Stimulated activated naive B cell treated with anti-CD40 and anti-IgM and Interleukin-4, amounts not matched to agents 10 μg/mL and 1 μg/mL and 100 μg/mL, for 72 hours (primary cell): ENCODE results near the gene KHDC1L.
"Not testable (repeated sequence)": the region's sequence is repeated elsewhere in the genome, so short reads cannot be mapped to it uniquely, and the experiment has no call there.

ENCODE experiments used
- ATAC-seq, 2 donors: fragments of 150-1000 bp; cut with Tn5 transposase; replicated peaks; 2 replicates each; pipeline ENCODE4 v1.10.0; 2021; ENCODE audit warnings: moderate library complexity in 1 of 2
- DNase-seq: peaks from one replicate; pipeline ENCODE4 v3.0.0; 2021
- H3K27ac Mint-ChIP-seq: one replicate; pipeline ENCODE4 v1.8.0; 2022; ENCODE audit warnings: mild to moderate bottlenecking, mixed read lengths
- H3K27me3 Mint-ChIP-seq, 2 donors: one replicate each; pipeline ENCODE4 v1.8.0; 2022; ENCODE audit warnings: mixed read lengths in 2 of 2
- H3K36me3 Mint-ChIP-seq, 2 donors: one replicate each; pipeline ENCODE4 v1.8.0; 2022; ENCODE audit warnings: mixed read lengths in 2 of 2, mild to moderate bottlenecking in 1 of 2
- H3K4me1 Mint-ChIP-seq, 2 donors: one replicate each; pipeline ENCODE4 v1.8.0; 2022; ENCODE audit warnings: mixed read lengths in 2 of 2, mild to moderate bottlenecking in 1 of 2
- H3K4me3 Mint-ChIP-seq, 2 donors: one replicate each; pipeline ENCODE4 v1.8.0; 2022; ENCODE audit warnings: mild to moderate bottlenecking in 2 of 2, mixed read lengths in 2 of 2, moderate library complexity in 1 of 2
- H3K9me3 Mint-ChIP-seq, 2 donors: one replicate each; pipeline ENCODE4 v1.8.0; 2022; ENCODE audit warnings: mixed read lengths in 2 of 2, mild to moderate bottlenecking in 1 of 2

KHDC1L gene

DNA sequence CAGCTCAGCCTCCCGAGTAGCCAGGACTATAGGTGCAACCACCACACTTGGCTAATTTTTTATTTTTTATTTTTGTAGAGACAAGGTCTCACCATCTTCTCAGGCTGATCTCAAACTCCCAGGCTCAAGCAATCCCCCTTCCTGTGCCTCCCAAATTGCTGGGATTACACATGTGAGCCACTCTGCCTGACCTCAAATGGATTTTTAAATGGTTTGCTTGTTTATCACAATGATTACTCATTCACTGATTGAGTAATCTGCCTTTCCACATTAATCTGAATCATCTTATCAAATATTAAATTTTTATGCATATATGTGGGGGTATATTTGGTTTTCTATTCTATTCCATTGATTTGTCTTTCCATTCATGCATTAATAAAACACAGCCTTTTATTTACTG is 9.4 kb upstream of the KHDC1L start:
- H3K27me3 Mint-ChIP-seq, result no peaks in the 10 kb centered on the region
- no peaks in the 10 kb centered on the region for H3K9me3 Mint-ChIP-seq
- H3K4me1 Mint-ChIP-seq, result peaks cover 3 to 4% of the 10 kb centered on the region in 2 donors
- H3K36me3 Mint-ChIP-seq, result no peaks in the 10 kb centered on the region
- no peak overlapping the region for H3K27ac Mint-ChIP-seq
- no peak overlapping the region for H3K4me3 Mint-ChIP-seq
- ATAC-seq (no peak), DNase-seq (no peak)

DNA sequence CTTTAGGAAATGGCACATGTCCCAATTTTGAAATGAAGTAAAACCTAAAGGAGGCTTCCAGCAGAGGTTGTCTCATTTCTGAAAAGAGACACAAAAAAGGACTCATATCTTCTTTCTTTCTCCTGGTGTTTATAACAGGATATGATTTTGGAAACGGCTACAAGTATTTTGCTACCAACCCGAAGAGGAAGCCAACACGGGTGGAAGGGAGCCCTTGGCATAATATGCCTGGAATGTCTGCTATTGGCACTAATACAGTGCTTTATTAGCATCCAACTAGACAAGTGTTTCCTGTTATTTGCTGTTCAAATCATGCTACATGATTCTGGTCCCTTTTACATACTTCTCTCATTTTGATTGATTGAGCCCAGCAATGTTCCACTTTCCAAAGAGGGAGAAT is 8.7 kb upstream of the KHDC1L start:
- H3K27ac Mint-ChIP-seq, H3K27me3 Mint-ChIP-seq, ATAC-seq, H3K4me1 Mint-ChIP-seq, H3K9me3 Mint-ChIP-seq, DNase-seq, H3K4me3 Mint-ChIP-seq, H3K36me3 Mint-ChIP-seq: not testable (repeated sequence)

DNA sequence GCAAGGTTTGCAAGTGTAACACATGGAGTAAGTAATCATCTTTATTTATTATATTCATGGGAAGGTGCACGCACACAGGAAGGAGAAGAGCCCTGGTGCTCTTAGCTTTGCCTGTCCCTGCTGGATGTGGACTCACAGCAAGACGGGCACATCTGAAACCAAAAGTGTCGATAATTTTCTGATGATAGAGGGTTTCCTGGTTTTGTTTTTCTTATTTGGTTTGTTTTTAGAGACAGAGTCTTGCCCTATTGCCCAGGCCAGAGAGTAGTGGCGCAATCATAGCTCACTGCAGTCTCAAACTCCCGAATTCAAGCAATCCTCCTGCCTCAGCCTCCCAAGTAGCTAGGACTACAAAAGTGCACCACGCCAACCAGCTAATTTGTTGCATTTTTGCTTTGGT is 7.8 kb upstream of the KHDC1L start:
- DNase-seq (no peak), ATAC-seq (no peak)
- Mint-ChIP-seq H3K4me3 (no peak overlapping the region), H3K27me3 (no peaks in the 10 kb centered on the region), H3K9me3 (no peaks in the 10 kb centered on the region), H3K27ac (no peak overlapping the region), H3K4me1 (peaks cover 3 to 4% of the 10 kb centered on the region in 2 donors), H3K36me3 (no peaks in the 10 kb centered on the region)

- peak; percentile 19 for DNase-seq
Measured at GRCh38 chr6:73231986-73232391, 6.7 kb upstream of the KHDC1L start.

DNA sequence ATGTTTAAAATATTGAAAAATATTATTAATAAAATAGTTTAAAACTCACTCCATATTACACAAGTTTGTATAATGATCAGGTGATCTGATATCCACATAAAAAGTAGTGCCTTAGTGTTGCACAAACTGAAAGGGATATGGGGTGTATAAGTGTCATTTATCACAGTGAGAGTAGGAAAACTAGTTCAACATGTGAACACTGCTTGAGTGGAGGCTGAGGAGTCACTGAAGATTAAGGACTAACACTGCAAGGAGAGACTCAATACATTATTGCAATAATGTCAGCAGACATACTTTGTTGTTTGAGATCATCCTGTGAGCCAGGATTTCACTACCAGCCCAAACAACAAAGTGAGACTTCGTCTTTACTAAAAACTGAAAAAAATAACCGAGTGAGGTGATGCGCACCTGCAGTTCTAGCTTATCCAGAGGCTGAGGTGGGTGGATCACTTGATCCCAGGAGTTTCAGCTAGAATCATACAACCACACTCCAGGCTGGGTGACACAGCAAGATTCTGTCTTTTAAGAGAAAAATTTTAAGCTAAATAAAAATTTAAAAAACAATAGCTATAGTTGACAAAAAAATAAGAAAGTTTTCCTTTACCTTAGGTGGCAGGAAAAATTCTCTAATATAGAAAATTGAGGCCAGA is 2.4 kb upstream of the KHDC1L start:
- Mint-ChIP-seq H3K27ac (no peak overlapping the region), H3K4me1 (peaks cover 8 to 12% of the 10 kb centered on the region in 2 donors)

More at GRCh38 chr6:73231986-73232391, 6.7 kb upstream of the KHDC1L start:
- no peaks in the 10 kb centered on the region for H3K27me3 Mint-ChIP-seq
- H3K36me3 Mint-ChIP-seq, result no peaks in the 10 kb centered on the region
- H3K4me3 Mint-ChIP-seq, result no peak overlapping the region
- no peaks in the 10 kb centered on the region for H3K9me3 Mint-ChIP-seq
- ATAC-seq, result peak; percentile 98 to 99
- peaks cover 3 to 4% of the 10 kb centered on the region in 2 donors for H3K4me1 Mint-ChIP-seq
- H3K27ac Mint-ChIP-seq, result no peak overlapping the region

GRCh38 chr6:73216859-73217258 is 8.4 kb downstream of the KHDC1L start:
- no peaks in the 10 kb centered on the region for H3K9me3 Mint-ChIP-seq
- H3K27ac Mint-ChIP-seq, result no peak overlapping the region
- H3K4me1 Mint-ChIP-seq, result no peaks in the 10 kb centered on the region
- peaks cover 0 to 7% of the 10 kb centered on the region in 2 donors for H3K27me3 Mint-ChIP-seq
- ATAC-seq, result no peak
- no peak for DNase-seq
- no peaks in the 10 kb centered on the region for H3K36me3 Mint-ChIP-seq
- H3K4me3 Mint-ChIP-seq, result no peak overlapping the region

More for the DNA sequence above, 2.4 kb upstream of the KHDC1L start:
- Mint-ChIP-seq H3K9me3 (peaks cover 3 to 5% of the 10 kb centered on the region in 2 donors), H3K4me3 (no peak overlapping the region), H3K27me3 (no peaks in the 10 kb centered on the region), H3K36me3 (peaks cover 3 to 5% of the 10 kb centered on the region in 2 donors)
- no peak for ATAC-seq
- no peak for DNase-seq

DNA sequence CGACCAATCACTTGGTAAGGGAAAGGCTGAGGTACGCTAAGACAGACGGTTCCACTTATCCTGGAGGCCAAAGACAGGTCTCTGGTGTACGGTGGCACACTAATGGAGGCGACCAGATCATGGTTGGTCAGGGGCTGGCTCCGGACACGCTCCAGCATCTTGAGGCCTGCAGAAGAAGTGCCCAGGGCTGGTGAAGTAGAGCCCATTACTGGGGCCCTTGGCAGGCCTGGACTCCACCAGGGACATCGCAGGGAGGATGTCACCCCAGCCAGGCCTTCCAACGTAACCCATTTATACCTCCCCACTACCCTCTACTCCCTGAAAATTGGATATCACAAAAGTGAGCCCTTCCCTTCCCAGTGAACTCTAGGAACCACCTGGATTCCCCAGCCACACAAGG is 16.2 kb downstream of the KHDC1L start:
- Mint-ChIP-seq H3K4me1 (no peaks in the 10 kb centered on the region), H3K9me3 (peaks cover 0 to 4% of the 10 kb centered on the region in 2 donors), H3K36me3 (peaks cover 0 to 1% of the 10 kb centered on the region in 2 donors), H3K27ac (no peak overlapping the region), H3K27me3 (peaks cover 0 to 4% of the 10 kb centered on the region in 2 donors), H3K4me3 (no peak overlapping the region)
- ATAC-seq, result no peak
- no peak for DNase-seq

GRCh38 chr6:73207221-73207837 is 18.0 kb downstream of the KHDC1L start:
- no peak overlapping the region for H3K4me3 Mint-ChIP-seq

GRCh38 chr6:73204252-73204651 is 21.0 kb downstream of the KHDC1L start:
- Mint-ChIP-seq H3K4me3 (no peak overlapping the region), H3K27ac (no peak overlapping the region), H3K27me3 (peaks cover 0 to 4% of the 10 kb centered on the region in 2 donors), H3K36me3 (peaks cover 0 to 1% of the 10 kb centered on the region in 2 donors), H3K9me3 (peaks cover 0 to 4% of the 10 kb centered on the region in 2 donors), H3K4me1 (peaks cover 2 to 5% of the 10 kb centered on the region in 2 donors)
- no peak for DNase-seq
- ATAC-seq, result no peak

More at GRCh38 chr6:73207221-73207837, 18.0 kb downstream of the KHDC1L start:
- no peaks in the 10 kb centered on the region for H3K4me1 Mint-ChIP-seq
- ATAC-seq, result no peak
- no peak overlapping the region for H3K27ac Mint-ChIP-seq
- peaks cover 0 to 4% of the 10 kb centered on the region in 2 donors for H3K27me3 Mint-ChIP-seq
- peaks cover 0 to 1% of the 10 kb centered on the region in 2 donors for H3K36me3 Mint-ChIP-seq
- H3K9me3 Mint-ChIP-seq, result peaks cover 0 to 4% of the 10 kb centered on the region in 2 donors
- no peak for DNase-seq

DNA sequence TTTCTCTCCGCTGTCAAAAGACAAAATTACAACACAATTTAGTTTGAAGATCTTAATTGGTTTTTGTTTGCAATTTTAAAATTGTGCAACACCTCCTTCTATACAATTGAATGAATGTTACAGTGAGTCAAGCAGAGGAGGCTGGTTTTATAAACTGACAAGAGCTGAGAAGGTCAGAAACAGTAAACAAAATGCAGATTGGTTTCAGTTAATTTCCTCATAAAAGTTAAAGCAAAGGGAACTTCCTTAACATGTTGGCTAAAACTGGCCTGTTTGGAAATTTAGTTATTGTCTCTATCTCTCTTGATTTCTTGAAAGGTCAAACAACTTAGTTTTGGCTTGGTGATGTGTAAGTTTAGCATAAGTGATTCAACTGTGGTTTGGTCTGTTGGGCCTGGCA is 22.2 kb downstream of the KHDC1L start:
- no peak overlapping the region for H3K27ac Mint-ChIP-seq
- H3K36me3 Mint-ChIP-seq, result peaks cover 0 to 1% of the 10 kb centered on the region in 2 donors
- H3K4me3 Mint-ChIP-seq, result no peak overlapping the region
- DNase-seq (no peak), ATAC-seq (no peak)
- H3K4me1 Mint-ChIP-seq, result peaks cover 2 to 5% of the 10 kb centered on the region in 2 donors
- peaks cover 0 to 4% of the 10 kb centered on the region in 2 donors for H3K9me3 Mint-ChIP-seq
- peaks cover 0 to 4% of the 10 kb centered on the region in 2 donors for H3K27me3 Mint-ChIP-seq

- no peaks in the 10 kb centered on the region for H3K27me3 Mint-ChIP-seq
- H3K9me3 Mint-ChIP-seq, result no peaks in the 10 kb centered on the region
- no peak for DNase-seq
- H3K36me3 Mint-ChIP-seq, result peaks cover 0 to 10% of the 10 kb centered on the region in 2 donors
- H3K27ac Mint-ChIP-seq, result no peak overlapping the region
- ATAC-seq, result no peak
- H3K4me1 Mint-ChIP-seq, result peaks cover 2 to 5% of the 10 kb centered on the region in 2 donors
- no peak overlapping the region for H3K4me3 Mint-ChIP-seq
Measured at GRCh38 chr6:73200735-73201134, 24.6 kb downstream of the KHDC1L start.

- peaks cover 2 to 14% of the 10 kb centered on the region in 2 donors for H3K36me3 Mint-ChIP-seq
- no peaks in the 10 kb centered on the region for H3K27me3 Mint-ChIP-seq
- peaks cover 2 to 5% of the 10 kb centered on the region in 2 donors for H3K4me1 Mint-ChIP-seq
- no peaks in the 10 kb centered on the region for H3K9me3 Mint-ChIP-seq
- H3K27ac Mint-ChIP-seq, result no peak overlapping the region
- no peak overlapping the region for H3K4me3 Mint-ChIP-seq
- no peak for ATAC-seq
- DNase-seq, result no peak
Measured at GRCh38 chr6:73200247-73200646, 25.0 kb downstream of the KHDC1L start.

DNA sequence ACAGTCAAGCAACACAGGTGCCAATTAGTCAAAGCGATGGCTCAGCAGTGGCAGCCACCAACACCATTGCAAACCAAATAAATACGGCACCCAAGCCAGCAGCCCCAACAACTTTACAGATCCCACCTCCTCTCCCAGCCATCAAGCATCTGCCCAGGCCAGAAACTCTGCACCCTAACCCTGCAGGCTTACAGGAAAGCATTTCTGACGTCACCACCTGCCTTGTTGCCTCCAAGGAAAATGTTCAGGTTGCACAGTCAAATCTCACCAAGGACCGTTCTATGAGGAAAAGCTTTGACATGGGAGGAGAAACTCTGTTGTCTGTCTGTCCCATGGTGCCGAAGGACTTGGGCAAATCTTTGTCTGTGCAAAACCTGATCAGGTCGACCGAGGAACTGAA is 30.6 kb downstream of the KHDC1L start:
- DNase-seq, result no peak
- no peak overlapping the region for H3K4me3 Mint-ChIP-seq
- no peaks in the 10 kb centered on the region for H3K27me3 Mint-ChIP-seq
- H3K4me1 Mint-ChIP-seq, result no peaks in the 10 kb centered on the region
- no peak for ATAC-seq
- peaks cover 11 to 25% of the 10 kb centered on the region in 2 donors for H3K36me3 Mint-ChIP-seq
- H3K9me3 Mint-ChIP-seq, result no peaks in the 10 kb centered on the region
- no peak overlapping the region for H3K27ac Mint-ChIP-seq

- H3K4me3 Mint-ChIP-seq, H3K9me3 Mint-ChIP-seq, ATAC-seq, DNase-seq, H3K27ac Mint-ChIP-seq, H3K27me3 Mint-ChIP-seq, H3K4me1 Mint-ChIP-seq: not testable (repeated sequence)
- peaks cover 11 to 25% of the 10 kb centered on the region in 2 donors for H3K36me3 Mint-ChIP-seq
Measured at GRCh38 chr6:73193302-73193701, 32.0 kb downstream of the KHDC1L start.

DNA sequence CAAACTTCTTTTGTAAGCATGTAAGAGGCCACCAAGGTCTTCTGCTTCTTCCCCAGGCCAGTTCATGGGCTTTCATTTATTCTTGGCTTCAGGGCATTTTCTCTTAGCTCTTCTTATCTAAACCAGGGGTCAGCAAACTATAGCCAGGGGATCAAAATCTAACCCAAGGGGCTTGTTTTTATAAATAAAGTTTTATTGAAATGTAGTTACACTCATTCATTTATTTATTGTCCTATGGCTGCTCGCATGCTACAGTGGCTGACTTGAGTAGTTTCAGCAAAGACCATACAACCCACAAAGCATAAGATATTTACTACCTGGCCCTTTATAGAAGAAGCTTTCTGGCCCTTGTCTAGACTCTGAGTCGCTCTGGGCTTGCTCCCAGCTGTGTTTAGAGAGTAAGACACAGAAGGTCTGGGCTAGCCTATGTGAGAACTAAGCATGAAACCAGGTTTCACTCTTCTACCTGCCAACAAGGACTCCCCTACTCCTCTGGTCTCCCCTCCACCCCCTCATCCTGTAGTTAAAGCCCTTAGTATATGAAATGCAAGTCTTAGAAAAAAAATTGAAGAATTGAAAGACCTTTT is 43.2 kb downstream of the KHDC1L start:
- DNase-seq (no peak), ATAC-seq (no peak)
- Mint-ChIP-seq H3K36me3 (peaks cover 0 to 4% of the 10 kb centered on the region in 2 donors), H3K27me3 (no peaks in the 10 kb centered on the region), H3K4me1 (peaks cover 18 to 24% of the 10 kb centered on the region in 2 donors), H3K9me3 (no peaks in the 10 kb centered on the region), H3K4me3 (no peak overlapping the region), H3K27ac (no peak overlapping the region)
